Lung (tissue), 12 donors: Measurements from ENCODE around the gene ITGB1. TPM values are rescaled to one million over a fixed set of nuclear protein-coding genes. Genes with fewer than 3 reads are reported as not detected.

Experiments
- ATAC-seq: fragments of 200-7000 bp; cut with Tn5 transposase; one replicate; pipeline ENCODE4 v1.9.1; 2020; ENCODE audit warnings: moderate number of reproducible peaks; ENCODE audit not compliant: insufficient read depth, low FRiP score
- DNase-seq, 3 donors: peaks; one replicate each; pipeline ENCODE4 v3.0.0-alpha.2; 2013 to 2017
- H3K27ac ChIP-seq, 2 donors: one replicate each; pipeline ENCODE4 v1.5.1; 2013; ENCODE audit warnings: mild to moderate bottlenecking in 2 of 2, moderate library complexity in 2 of 2, control low read depth in 1 of 2, inconsistent platforms in 1 of 2, low read depth in 1 of 2, low read length in 1 of 2
- H3K27me3 ChIP-seq, 3 donors: one replicate each; pipeline ENCODE4 v1.5.1; 2013; ENCODE audit warnings: low read length in 2 of 3; ENCODE audit not compliant: control insufficient read depth in 3 of 3, insufficient read depth in 3 of 3
- H3K36me3 ChIP-seq, 4 donors: one replicate each; pipeline ENCODE4 v1.5.1; 2013; ENCODE audit warnings: low read length in 4 of 4, mild to moderate bottlenecking in 1 of 4, moderate library complexity in 1 of 4; ENCODE audit not compliant: control insufficient read depth in 4 of 4, insufficient read depth in 4 of 4
- H3K4me1 ChIP-seq, 5 donors: one replicate each; pipeline ENCODE4 v1.5.1; 2013; ENCODE audit warnings: low read length in 5 of 5, mild to moderate bottlenecking in 2 of 5, moderate library complexity in 1 of 5; ENCODE audit not compliant: control insufficient read depth in 5 of 5, insufficient read depth in 5 of 5
- H3K4me3 ChIP-seq: one replicate; pipeline ENCODE4 v1.5.1; 2013; ENCODE audit warnings: mild to moderate bottlenecking, control low read depth, moderate library complexity
- H3K9ac ChIP-seq, 2 donors: one replicate each; pipeline ENCODE4 v1.5.1; 2013; ENCODE audit warnings: low read length in 2 of 2, control low read depth in 1 of 2; ENCODE audit not compliant: insufficient read depth in 1 of 2
- H3K9me3 ChIP-seq, 4 donors: one replicate each; pipeline ENCODE4 v1.5.1; 2013; ENCODE audit warnings: low read length in 3 of 4, mild to moderate bottlenecking in 1 of 4, moderate library complexity in 1 of 4; ENCODE audit not compliant: control insufficient read depth in 4 of 4, insufficient read depth in 3 of 4
- WGBS, 2 donors: extraction: QIAGEN DNeasy Blood & Tissue Kit; methylation state at CpG; one replicate each; pipeline ENCODE4 v1.1.7; 2013; 5-methylcytosine and 5-hydroxymethylcytosine counted together
- polyA plus RNA-seq, 2 donors: library from polyadenylated mRNA; stranded (reverse); fragments of 200-250 nt; gene quantifications; one replicate each; pipeline ENCODE4 v1.2.1, GENCODE V29; 2013
- total RNA-seq, 2 donors: library from RNA; depleted of rRNA in 1 of 2; stranded (reverse); fragments of >200 nt in 1 of 2; gene quantifications; one replicate each; pipeline ENCODE4 v1.2.1, GENCODE V29; 2014 to 2021
- TF ChIP-seq, protein P1 (sequence below): IDR thresholded peaks from 2 replicates; pipeline ENCODE4 v1.5.1; 2012; ENCODE audit warnings: mild to moderate bottlenecking; ENCODE audit errors: control extremely low read depth, extremely low read depth
- donor health status: control.
- donor health status: control.
- donor health status: Bipolar disorder and iron deficiency.
- donor health status: healthy.
- donor health status: DM: yes; HTN: yes; CAD: no.

The ITGB1 gene
- total and polyA plus RNA-seq, 4 donors, result 105 to 445 (median 333) TPM

DNA sequence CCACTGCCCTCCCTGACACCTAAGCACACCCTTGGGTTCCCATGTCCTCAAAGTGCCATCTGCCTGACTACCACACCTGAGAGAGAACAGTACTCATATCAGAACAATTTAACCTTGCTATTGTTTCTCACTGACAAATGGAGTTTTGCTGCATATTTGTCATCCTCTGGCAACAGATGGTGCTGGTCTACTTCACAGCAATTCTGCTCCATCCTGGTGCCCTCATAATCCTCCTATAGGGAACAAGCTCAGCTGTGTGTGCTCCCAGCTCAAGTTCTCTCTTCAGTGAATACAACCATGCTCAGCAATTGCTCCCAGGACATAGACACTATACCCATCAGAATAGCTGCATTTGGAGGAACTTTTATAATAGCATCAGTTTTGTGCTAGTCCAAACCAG is 32.8 kb upstream of the ITGB1 start:
- H3K36me3 ChIP-seq, result no peaks in the 10 kb centered on the region
- ATAC-seq, result no peak
- H3K9me3 ChIP-seq, result peaks cover 0 to 4% (median 0%) of the 10 kb centered on the region in 4 donors
- peaks cover 0 to 8% (median 0%) of the 10 kb centered on the region in 5 donors for H3K4me1 ChIP-seq
- H3K27me3 ChIP-seq, result no peaks in the 10 kb centered on the region
- no peak overlapping the region for H3K27ac ChIP-seq
- H3K9ac ChIP-seq, result no peak overlapping the region
- TF ChIP-seq, protein P1, sequence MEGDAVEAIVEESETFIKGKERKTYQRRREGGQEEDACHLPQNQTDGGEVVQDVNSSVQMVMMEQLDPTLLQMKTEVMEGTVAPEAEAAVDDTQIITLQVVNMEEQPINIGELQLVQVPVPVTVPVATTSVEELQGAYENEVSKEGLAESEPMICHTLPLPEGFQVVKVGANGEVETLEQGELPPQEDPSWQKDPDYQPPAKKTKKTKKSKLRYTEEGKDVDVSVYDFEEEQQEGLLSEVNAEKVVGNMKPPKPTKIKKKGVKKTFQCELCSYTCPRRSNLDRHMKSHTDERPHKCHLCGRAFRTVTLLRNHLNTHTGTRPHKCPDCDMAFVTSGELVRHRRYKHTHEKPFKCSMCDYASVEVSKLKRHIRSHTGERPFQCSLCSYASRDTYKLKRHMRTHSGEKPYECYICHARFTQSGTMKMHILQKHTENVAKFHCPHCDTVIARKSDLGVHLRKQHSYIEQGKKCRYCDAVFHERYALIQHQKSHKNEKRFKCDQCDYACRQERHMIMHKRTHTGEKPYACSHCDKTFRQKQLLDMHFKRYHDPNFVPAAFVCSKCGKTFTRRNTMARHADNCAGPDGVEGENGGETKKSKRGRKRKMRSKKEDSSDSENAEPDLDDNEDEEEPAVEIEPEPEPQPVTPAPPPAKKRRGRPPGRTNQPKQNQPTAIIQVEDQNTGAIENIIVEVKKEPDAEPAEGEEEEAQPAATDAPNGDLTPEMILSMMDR, result no peak
- DNase-seq, result no peak
- no peak overlapping the region for H3K4me3 ChIP-seq

DNA sequence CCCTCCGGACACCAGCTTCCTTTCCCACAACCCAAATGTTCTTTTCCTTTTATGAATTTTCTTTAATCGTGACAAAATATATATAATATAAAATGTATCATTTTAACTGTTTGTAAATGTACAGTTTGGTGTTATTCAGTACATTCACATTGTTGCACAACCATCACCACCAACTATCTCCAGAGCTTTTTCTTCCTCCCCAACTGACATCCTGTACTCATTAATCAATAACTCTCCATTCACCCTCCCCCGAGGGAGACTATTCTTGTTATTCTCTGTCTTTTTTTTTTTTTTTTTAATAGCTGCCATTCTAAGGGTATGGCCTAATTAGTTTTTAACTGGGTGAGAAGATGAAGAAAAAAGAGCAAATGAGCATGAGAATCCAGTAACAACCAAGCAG is 30.6 kb upstream of the ITGB1 start:
- Histone ChIP-seq H3K27me3 (no peaks in the 10 kb centered on the region), H3K9ac (no peak overlapping the region), H3K4me3 (no peak overlapping the region), H3K9me3 (peaks cover 0 to 4% (median 0%) of the 10 kb centered on the region in 4 donors), H3K27ac (no peak overlapping the region), H3K36me3 (no peaks in the 10 kb centered on the region), H3K4me1 (peaks cover 0 to 9% (median 4%) of the 10 kb centered on the region in 5 donors)
- TF ChIP-seq, protein P1, result no peak
- DNase-seq, result no peak
- no peak for ATAC-seq
- 60 to 61% methylated on average over 3 of the region's 3 CpGs for WGBS, 2 donors

DNA sequence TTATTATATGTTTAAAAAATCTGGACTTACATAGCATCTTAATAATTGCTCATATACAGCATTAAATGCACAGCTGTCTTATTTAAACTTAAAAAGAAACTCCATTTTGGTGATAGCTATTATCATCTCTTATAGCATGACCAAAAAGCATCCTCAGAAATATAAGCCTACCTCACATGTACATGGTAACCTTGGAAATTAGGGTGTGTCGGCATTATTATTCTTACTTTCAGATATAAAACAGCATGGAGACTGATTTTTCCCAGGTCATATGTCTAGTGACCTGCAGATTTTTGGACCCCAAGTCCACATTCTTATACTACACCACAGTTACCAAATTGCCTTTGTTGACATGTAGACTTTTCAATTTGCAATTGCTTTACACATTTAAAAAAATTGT is 29.1 kb upstream of the ITGB1 start:
- H3K27ac ChIP-seq, result no peak overlapping the region
- H3K4me3 ChIP-seq, result no peak overlapping the region
- H3K9ac ChIP-seq, result no peak overlapping the region
- 90 to 98% methylated on average over 1 of the region's 1 CpG for WGBS, 2 donors
- DNase-seq (no peak), ATAC-seq (no peak)
- H3K36me3 ChIP-seq, result no peaks in the 10 kb centered on the region
- H3K27me3 ChIP-seq, result no peaks in the 10 kb centered on the region
- TF ChIP-seq, protein P1, result no peak
- peaks cover 0 to 4% (median 0%) of the 10 kb centered on the region in 4 donors for H3K9me3 ChIP-seq
- H3K4me1 ChIP-seq, result peaks cover 0 to 11% (median 8%) of the 10 kb centered on the region in 5 donors

DNA sequence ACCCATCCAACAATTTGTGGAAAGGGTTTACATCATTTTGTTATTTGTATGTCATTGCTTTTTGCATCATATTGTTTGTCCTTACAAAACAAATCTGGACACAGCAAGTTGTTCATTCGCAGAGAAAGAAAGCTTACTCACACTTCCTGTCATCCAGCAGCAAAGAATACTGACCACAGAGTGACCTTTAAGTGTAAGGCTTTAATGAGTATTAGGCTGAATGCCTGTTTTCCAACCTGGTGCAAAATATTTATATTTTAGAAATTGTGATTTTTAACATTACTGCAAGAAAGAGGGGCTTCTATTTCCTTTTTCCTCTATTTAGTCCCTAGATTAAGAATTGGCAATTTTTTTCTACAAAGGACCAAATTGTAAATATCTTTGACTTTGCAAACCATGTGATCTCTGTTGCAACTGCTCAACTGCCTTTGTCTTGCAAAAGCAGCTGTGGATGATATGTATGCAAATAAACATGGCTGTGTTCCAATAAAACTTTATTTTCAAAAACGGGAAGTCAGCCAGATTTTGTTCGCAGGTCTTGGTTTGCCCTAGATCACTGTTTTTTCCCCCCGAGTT is 27.8 kb upstream of the ITGB1 start:
- Histone ChIP-seq H3K9me3 (peaks cover 0 to 3% (median 0%) of the 10 kb centered on the region in 4 donors), H3K4me3 (no peak overlapping the region), H3K27me3 (no peaks in the 10 kb centered on the region), H3K9ac (no peak overlapping the region), H3K36me3 (no peaks in the 10 kb centered on the region), H3K27ac (peak overlapping the region in 1 of 2 donors; percentile 58), H3K4me1 (peaks cover 0 to 24% (median 9%) of the 10 kb centered on the region in 5 donors)
- no peak for ATAC-seq
- peak in 2 of 3 donors; percentile 87 to 92 for DNase-seq
- WGBS, 2 donors, result 36 to 40% methylated on average over 4 of the region's 4 CpGs
- TF ChIP-seq, protein P1, result no peak
